GM12878 (cell line): ENCODE results near the gene KDM5C. TPM values are rescaled to one million over a fixed set of nuclear protein-coding genes. Genes with fewer than 3 reads are reported as not detected.

Experiments used
- ATAC-seq: fragments of 200-7000 bp; cut with Tn5 transposase; 3 replicates; pipeline ENCODE4 v1.9.1; 2020; ENCODE audit warnings: mild to moderate bottlenecking, moderate library complexity
- BruUV-seq: library from RNA; stranded (reverse); fragments of 400-500 nt; replicated peaks from 2 replicates; lab custom pipeline; 2021; lab: Mats Ljungman, UMichigan
- CTCF ChIA-PET: fragments of 300-600 bp; sonication (Branson Sonifier 250); formaldehyde crosslinking; extraction: SDS; loops from one replicate; lab custom pipeline; 2021; ENCODE audit warnings: inconsistent platforms; lab: Yijun Ruan, JAX
- POLR2A ChIA-PET: fragments of 350-600 bp; formaldehyde crosslinking; extraction: SDS; loops from one replicate; lab custom pipeline; 2021; ENCODE audit warnings: inconsistent platforms; lab: Charles Lee
- RAD21 ChIA-PET: fragments of 300-600 bp; sonication (Branson Sonifier 250); formaldehyde crosslinking; loops from one replicate; lab custom pipeline; 2023; ENCODE audit warnings: antibody characterized with exemption; ENCODE audit not compliant: unreplicated experiment; lab: Charles Lee
- SMC1A ChIA-PET: fragments of 300-600 bp; sonication (Branson Sonifier 250); formaldehyde crosslinking; loops from one replicate; lab custom pipeline; 2023; ENCODE audit not compliant: unreplicated experiment, uncharacterized antibody; lab: Charles Lee
- DNase-seq: peaks from one replicate; pipeline ENCODE4 v3.0.0-alpha.2; 2011; ENCODE audit warnings: low read depth, low spot score
- FAIRE-seq: peaks from 3 replicates; lab custom pipeline; 2011; peaks lifted over from hg19 to GRCh38; lab: Jason Lieb, UNC
- H2AFZ ChIP-seq: 2 replicates; pipeline ENCODE4 v1.6.0; 2011; ENCODE audit warnings: low read depth, low read length, control low read depth; ENCODE audit not compliant: control insufficient read depth
- H3K27ac ChIP-seq: 2 replicates; pipeline ENCODE4 v1.5.1; 2011; ENCODE audit warnings: control low read depth; ENCODE audit not compliant: control insufficient read depth, insufficient read depth
- H3K27me3 ChIP-seq, 2 experiments: replicated peaks in 1 of 2; 2 replicates each; pipeline versions ENCODE4 v1.6.0 to v1.6.1; 2011; ENCODE audit warnings: low read length in 1 of 2; ENCODE audit not compliant: control insufficient read depth in 2 of 2, insufficient read depth in 2 of 2
- H3K36me3 ChIP-seq, 2 experiments: 2 replicates each; pipeline ENCODE4 v1.5.1; 2011; ENCODE audit warnings: low read length in 1 of 2; ENCODE audit not compliant: control insufficient read depth in 2 of 2, insufficient read depth in 2 of 2
- H3K4me1 ChIP-seq: 2 replicates; pipeline ENCODE4 v1.6.1; 2011; ENCODE audit warnings: mild to moderate bottlenecking, low read length, moderate library complexity, mixed read lengths; ENCODE audit not compliant: control insufficient read depth, insufficient read depth
- H3K4me2 ChIP-seq: 2 replicates; pipeline ENCODE4 v1.6.0; 2011; ENCODE audit warnings: control low read depth; ENCODE audit not compliant: control insufficient read depth, insufficient read depth
- H3K4me3 ChIP-seq: fragments of 200-600 bp; sonication (generic); 2 replicates; pipeline ENCODE4 v1.5.1; 2016
- H3K79me2 ChIP-seq: 2 replicates; pipeline ENCODE4 v1.6.0; 2011; ENCODE audit warnings: low read length; ENCODE audit not compliant: control insufficient read depth, insufficient read depth
- H3K9ac ChIP-seq: 2 replicates; pipeline ENCODE4 v1.8.0; 2011; ENCODE audit warnings: low read length, control low read depth, mixed read lengths; ENCODE audit not compliant: control insufficient read depth, insufficient read depth
- H3K9me3 ChIP-seq: replicated peaks from 3 replicates; pipeline ENCODE4 v1.5.1; 2011; ENCODE audit warnings: mild to moderate bottlenecking, low read length; ENCODE audit not compliant: control insufficient read depth, insufficient read depth
- H4K20me1 ChIP-seq: 2 replicates; pipeline ENCODE4 v1.6.0; 2011; ENCODE audit not compliant: control insufficient read depth, insufficient read depth
- ATF2 ChIP-seq: IDR thresholded peaks from 2 replicates; pipeline ENCODE4 v1.6.1; 2012; ENCODE audit warnings: low read length, inconsistent platforms
- E2F8 ChIP-seq: fragments of 450-650 bp; IDR thresholded peaks from 2 replicates; pipeline ENCODE4 v1.6.1; 2018; ENCODE audit warnings: mild to moderate bottlenecking, low read depth, moderate library complexity; ENCODE audit not compliant: partially characterized antibody
- E4F1 ChIP-seq: fragments of 450-650 bp; IDR thresholded peaks from 2 replicates; pipeline ENCODE4 v1.6.1; 2018; ENCODE audit warnings: borderline replicate concordance, mild to moderate bottlenecking; ENCODE audit not compliant: partially characterized antibody
- NFIC ChIP-seq: IDR thresholded peaks from 2 replicates; pipeline ENCODE4 v1.6.1; 2012; ENCODE audit warnings: low read depth, mild to moderate bottlenecking, inconsistent platforms, low read length, moderate library complexity
- REST ChIP-seq: IDR thresholded peaks from 2 replicates; pipeline ENCODE4 v1.6.1; 2012; ENCODE audit warnings: mild to moderate bottlenecking, low read depth, low read length
- SMAD1 ChIP-seq: fragments of 450-650 bp; IDR thresholded peaks from 2 replicates; pipeline ENCODE4 v1.6.1; 2018; ENCODE audit warnings: mild to moderate bottlenecking, low read depth; ENCODE audit not compliant: partially characterized antibody
- TCF3 ChIP-seq: IDR thresholded peaks from 2 replicates; pipeline ENCODE4 v1.6.1; 2012; ENCODE audit warnings: low read depth, mild to moderate bottlenecking, low read length, borderline replicate concordance; ENCODE audit not compliant: insufficient read depth
- YY1 ChIP-seq: IDR thresholded peaks from 2 replicates; pipeline ENCODE4 v1.6.1; 2011; ENCODE audit warnings: low read depth, mild to moderate bottlenecking, low read length
- ZBTB40 ChIP-seq: fragments of 450-650 bp; IDR thresholded peaks from 2 replicates; pipeline ENCODE4 v1.6.1; 2016; ENCODE audit warnings: mild to moderate bottlenecking, moderate library complexity, borderline replicate concordance
- WGBS: methylation state at CpG from one replicate; pipeline ENCODE4 v1.1.6; 2016; ENCODE audit warnings: low lambda C conversion rate; ENCODE audit not compliant: insufficient replicate concordance, insufficient coverage; ENCODE audit errors: missing lambda C conversion rate; 5-methylcytosine and 5-hydroxymethylcytosine counted together
- in situ Hi-C: fragments of 300-500 bp; cut with MboI; formaldehyde crosslinking; loops from 9 replicates; pipeline ENCODE4 v1.14.3; 2018; ENCODE audit warnings: mixed read lengths
- intact Hi-C: fragments of 100-400 bp; cut with micrococcal nuclease; formaldehyde crosslinking; loops from one replicate; pipeline ENCODE4 v1.14.2; 2022; ENCODE audit not compliant: unreplicated experiment
- polyA plus RNA-seq, 11 experiments: library from polyadenylated mRNA; depleted of rRNA in 4 of 11; unstranded in 6 of 11; stranded (reverse) in 5 of 11; fragments of >200 nt; fragmentation: Nextera tagmentation in 4 of 11; fragmentation: Illumina TruSeq in 1 of 11; extraction: Ambion mirVana in 4 of 11; extraction: Trizol in 1 of 11; gene quantifications; 1 replicate in 1 of 11; 2 replicates in 10 of 11; pipeline versions ENCODE4 v1.2.1 to v1.2.3, GENCODE V29; 2011 to 2016; ENCODE audit warnings: inconsistent platforms in 2 of 11, missing spikeins in 2 of 11, low read depth in 1 of 11
- total RNA-seq, 4 experiments: library from RNA; depleted of rRNA in 3 of 4; stranded (reverse); fragments of >200 nt in 3 of 4; fragmentation: Illumina TruSeq in 1 of 4; extraction: Trizol in 1 of 4; gene quantifications; 2 replicates each; pipeline versions ENCODE4 v1.2.1 to v1.2.3, GENCODE V29; 2013 to 2021

KDM5C gene
- total and polyA plus RNA-seq, 10 of the 15 experiments (the other 5 are each of a cell fraction or from before 2014, with no cell fraction given) = 1.5 to 110 (median 53.0) TPM

- no peak for FAIRE-seq
- H2AFZ ChIP-seq = no peak overlapping the region
- H3K36me3 ChIP-seq = no peaks in the 10 kb centered on the region
- H3K4me2 ChIP-seq = no peak overlapping the region
- H3K9ac ChIP-seq = no peak overlapping the region
- ChIA-PET POLR2A (no interaction called here), SMC1A (no interaction called here), RAD21 (no interaction called here), CTCF (no interaction called here)
- no peaks in the 10 kb centered on the region for H3K27me3 ChIP-seq
- in situ Hi-C loops = no loop called here
- H3K4me1 ChIP-seq = no peaks in the 10 kb centered on the region
- WGBS = 66% methylated on average over 7 of the region's 7 CpGs
- no peak overlapping the region for H3K4me3 ChIP-seq
- no peaks in the 10 kb centered on the region for H3K9me3 ChIP-seq
- H3K27ac ChIP-seq = no peak overlapping the region
- H4K20me1 ChIP-seq = no peaks in the 10 kb centered on the region
- intact Hi-C loops = no loop called here
- no peak for ATAC-seq
- no peaks in the 10 kb centered on the region for H3K79me2 ChIP-seq
- BruUV-seq = no TSS peak
- DNase-seq = no peak
- TF ChIP-seq TCF3 = no peak
- TF ChIP-seq YY1 = no peak
- no peak for TF ChIP-seq E4F1
- no peak for TF ChIP-seq ZBTB40
- TF ChIP-seq REST = no peak
- TF ChIP-seq SMAD1 = no peak
- no peak for TF ChIP-seq ATF2
- no peak for TF ChIP-seq E2F8
- no peak for TF ChIP-seq NFIC
Measured at GRCh38 chrX:53163436-53163835, 61.6 kb downstream of the KDM5C start.
